ENCODE data around the gene SPR. TPM values are rescaled to one million over a fixed set of nuclear protein-coding genes. Genes with fewer than 3 reads are reported as not detected.
A peak's percentile ranks its signal among the peaks of the same experiment; 100 is the strongest.

SPR gene
- total RNA-seq, 2 donors from 2014 or later = 0.60 to 1.1 TPM

DNA sequence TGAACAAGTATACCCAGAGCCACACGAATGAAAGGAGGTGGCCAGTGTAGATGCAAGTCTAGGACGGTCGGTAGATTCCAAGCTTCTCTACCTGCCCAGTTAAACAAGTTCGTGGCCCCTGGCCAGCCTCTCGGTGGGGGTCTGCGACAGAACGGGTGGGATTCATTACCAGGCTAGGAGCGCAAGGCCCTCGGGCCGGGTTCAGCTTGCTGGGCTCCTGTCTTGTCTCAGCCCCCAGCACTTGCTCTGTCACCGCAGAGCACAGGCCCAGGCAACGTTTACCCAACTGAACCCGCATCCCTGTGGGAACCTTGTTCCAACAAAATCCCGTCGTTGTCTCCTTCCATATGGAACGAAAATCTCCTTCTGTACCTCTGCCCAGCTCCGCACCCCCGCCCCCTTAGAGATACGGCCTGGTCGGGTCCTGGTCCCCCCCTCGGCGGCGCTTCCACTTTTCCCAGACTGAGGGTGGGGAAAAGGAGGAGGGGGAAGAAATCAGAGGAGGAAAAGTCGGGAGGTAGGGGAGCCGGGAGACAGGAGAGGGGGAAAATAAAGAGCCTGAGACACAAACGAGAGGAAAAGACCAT, 28.2 kb downstream of the SPR start:
- Mint-ChIP-seq H3K4me3 (peak overlapping the region; percentile 86), H3K27me3 (peaks cover 77% of the 10 kb centered on the region), H3K36me3 (ENCODE audit: low read depth) (peaks cover 11% of the 10 kb centered on the region), H3K4me1 (peaks cover 33% of the 10 kb centered on the region), H3K27ac (no peak overlapping the region)
- peaks cover 3% of the 10 kb centered on the region for H3K9me3 ChIP-seq (ENCODE audit: control insufficient read depth, low read length, poor library complexity, severe bottlenecking)
- no peak for DNase-seq
- ATAC-seq = no peak

DNA sequence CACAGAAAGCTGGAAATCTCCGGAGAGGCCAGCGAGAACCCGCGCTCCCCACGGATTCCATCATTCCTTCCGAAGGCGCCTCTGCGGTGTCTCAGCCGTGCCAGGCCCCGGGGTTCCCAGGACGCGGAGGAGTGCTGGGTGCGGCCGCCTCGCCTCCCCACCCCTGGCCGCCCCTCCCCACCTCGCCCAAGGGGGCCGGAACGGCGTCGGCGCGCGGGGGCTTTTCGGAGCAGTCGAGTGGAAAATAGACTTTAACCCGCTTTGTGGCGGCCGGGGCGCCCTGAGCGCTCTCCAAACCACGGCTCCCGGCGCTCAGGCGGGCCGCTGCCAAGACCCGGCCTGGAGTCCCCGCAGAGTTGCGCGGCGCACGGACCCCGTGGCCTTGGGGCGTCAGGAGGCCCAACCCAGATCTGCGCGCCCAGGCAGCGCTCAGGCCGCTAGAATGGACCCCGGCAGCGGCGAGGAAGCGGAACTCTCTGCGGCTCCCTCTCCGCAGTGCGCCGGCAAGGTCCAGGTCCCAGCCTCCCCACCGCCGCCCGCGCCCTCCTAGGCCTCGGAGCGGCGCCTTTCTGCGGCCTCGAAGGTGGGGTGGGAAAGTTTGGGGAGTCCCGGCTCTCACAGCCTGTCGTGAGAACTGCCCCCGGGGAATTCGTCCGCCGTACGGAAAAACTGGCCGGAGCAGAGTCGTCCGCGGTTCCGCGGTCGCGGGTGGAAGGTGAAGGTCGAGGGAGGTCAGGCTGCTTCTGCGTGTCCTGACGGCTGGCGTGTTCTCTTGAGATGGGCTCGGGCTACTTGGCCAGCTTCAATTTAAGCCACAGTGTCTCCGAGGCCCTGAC, 28.9 kb downstream of the SPR start:
- Mint-ChIP-seq H3K27ac (no peak overlapping the region), H3K27me3 (peaks cover 77% of the 10 kb centered on the region), H3K4me3 (peak overlapping the region; percentile 86), H3K4me1 (peaks cover 35% of the 10 kb centered on the region), H3K36me3 (ENCODE audit: low read depth) (peaks cover 11% of the 10 kb centered on the region)
- ATAC-seq (peak; percentile 69), DNase-seq (peak in 2 of 3 donors; percentile 28 to 36)
- H3K9me3 ChIP-seq (ENCODE audit: control insufficient read depth, low read length, poor library complexity, severe bottlenecking) = peaks cover 3% of the 10 kb centered on the region

DNA sequence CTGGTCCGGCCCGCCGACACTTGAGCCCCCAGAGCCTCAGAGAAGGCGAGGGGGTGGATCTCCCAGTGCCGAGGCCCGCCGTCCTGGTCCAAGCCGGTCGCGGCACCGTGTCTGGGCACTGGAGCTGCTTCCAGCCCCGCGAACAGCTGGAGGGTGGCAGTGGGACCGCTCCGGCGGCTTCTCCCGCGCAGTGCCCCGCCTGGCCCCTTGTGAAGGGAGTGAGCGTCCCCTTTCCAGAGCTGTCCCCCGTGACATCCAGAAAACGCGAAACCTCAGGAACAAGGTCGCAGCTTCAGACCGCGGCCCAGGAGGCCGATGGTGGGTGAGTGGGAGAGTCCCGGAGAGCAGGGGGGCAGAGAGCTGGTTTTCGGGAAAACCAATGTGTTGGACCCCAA, 29.5 kb downstream of the SPR start:
- Mint-ChIP-seq H3K27ac (peak overlapping the region; percentile 16), H3K4me1 (peaks cover 31% of the 10 kb centered on the region), H3K4me3 (peak overlapping the region; percentile 86), H3K27me3 (peaks cover 77% of the 10 kb centered on the region), H3K36me3 (ENCODE audit: low read depth) (peaks cover 8% of the 10 kb centered on the region)
- no peak for ATAC-seq
- no peak for DNase-seq
- H3K9me3 ChIP-seq (ENCODE audit: control insufficient read depth, low read length, poor library complexity, severe bottlenecking) = peaks cover 3% of the 10 kb centered on the region

DNA sequence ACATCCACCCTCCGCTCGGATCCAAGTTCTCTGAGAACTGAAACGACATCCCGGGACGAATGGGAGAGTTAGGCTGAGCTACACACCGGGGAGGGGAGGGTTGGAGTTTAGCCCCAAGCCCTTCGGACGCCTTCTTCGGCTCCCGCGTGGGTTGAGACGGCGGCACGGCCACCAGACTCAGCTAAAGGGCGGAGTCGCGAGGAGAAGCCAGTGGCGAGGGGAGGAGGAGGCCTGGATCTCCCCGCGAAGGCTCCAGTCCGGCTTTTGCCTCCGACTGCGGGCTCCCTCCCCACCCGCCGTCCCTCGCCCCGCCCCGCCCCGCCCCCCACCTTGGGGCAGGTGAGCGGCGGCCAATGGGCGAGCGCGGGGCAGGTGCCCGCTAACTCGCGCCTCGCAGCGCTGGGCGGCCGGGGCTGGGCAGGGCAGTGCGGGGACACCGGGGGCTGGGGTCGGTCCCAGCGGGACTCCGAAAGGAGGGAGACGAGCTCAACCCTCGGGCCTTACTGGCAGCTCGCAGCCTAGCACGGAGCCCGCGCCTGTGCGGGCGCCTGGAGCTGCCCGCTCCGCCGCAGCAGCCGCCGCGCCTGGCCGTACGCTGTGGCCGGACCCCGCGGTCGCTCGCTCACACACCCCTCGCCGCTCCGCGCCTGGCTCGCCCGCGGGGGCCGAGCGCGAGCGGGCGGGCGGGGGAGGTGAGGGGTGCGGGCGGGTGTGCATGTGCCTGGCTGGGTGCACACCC, 30.1 kb downstream of the SPR start, which contains the start of gene EMX1:
EMX1 (plus strand) TSS at position 382 of the 739 bp plus-strand sequence; CDS start at position 716, 334 bp downstream.
- peaks cover 6% of the 10 kb centered on the region for H3K36me3 Mint-ChIP-seq (ENCODE audit: low read depth)
- peak in 2 of 3 donors; percentile 28 to 35 for DNase-seq
- peaks cover 31% of the 10 kb centered on the region for H3K4me1 Mint-ChIP-seq
- peak within 1 kb of the TSS; percentile 86 for H3K4me3 Mint-ChIP-seq
- H3K9me3 ChIP-seq (ENCODE audit: control insufficient read depth, low read length, poor library complexity, severe bottlenecking) = peaks cover 3% of the 10 kb centered on the region
- H3K27me3 Mint-ChIP-seq = peaks cover 77% of the 10 kb centered on the region
- H3K27ac Mint-ChIP-seq = peak within 1 kb of the TSS; percentile 16
- ATAC-seq = peak; percentile 68

DNA sequence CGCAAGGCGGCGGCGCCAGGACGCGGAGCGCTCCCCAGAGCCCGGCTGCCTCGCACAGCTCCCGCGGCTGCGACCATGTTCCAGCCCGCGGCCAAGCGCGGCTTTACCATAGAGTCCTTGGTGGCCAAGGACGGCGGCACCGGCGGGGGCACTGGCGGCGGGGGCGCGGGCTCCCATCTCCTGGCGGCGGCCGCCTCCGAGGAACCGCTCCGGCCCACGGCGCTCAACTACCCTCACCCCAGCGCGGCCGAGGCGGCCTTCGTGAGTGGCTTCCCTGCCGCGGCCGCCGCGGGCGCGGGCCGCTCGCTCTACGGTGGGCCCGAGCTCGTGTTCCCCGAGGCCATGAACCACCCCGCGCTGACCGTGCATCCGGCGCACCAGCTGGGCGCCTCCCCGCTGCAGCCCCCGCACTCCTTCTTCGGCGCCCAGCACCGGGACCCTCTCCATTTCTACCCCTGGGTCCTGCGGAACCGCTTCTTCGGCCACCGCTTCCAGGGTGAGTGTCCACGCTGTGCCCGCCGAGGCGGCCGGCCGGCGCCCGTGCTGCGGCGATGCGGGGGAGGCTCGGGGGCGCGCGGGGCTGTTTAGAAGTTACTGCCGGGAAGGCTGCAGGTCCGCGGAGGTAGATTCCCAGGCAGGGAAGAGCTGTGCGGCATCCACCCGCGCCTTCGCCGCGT, 30.8 kb downstream of the SPR start:
- H3K27me3 Mint-ChIP-seq = peaks cover 78% of the 10 kb centered on the region
- no peak overlapping the region for H3K27ac Mint-ChIP-seq
- ATAC-seq (peak; percentile 41), DNase-seq (no peak)
- peaks cover 3% of the 10 kb centered on the region for H3K9me3 ChIP-seq (ENCODE audit: control insufficient read depth, low read length, poor library complexity, severe bottlenecking)
- peak overlapping the region; percentile 82 for H3K4me3 Mint-ChIP-seq
- H3K4me1 Mint-ChIP-seq = peaks cover 31% of the 10 kb centered on the region
- peaks cover 10% of the 10 kb centered on the region for H3K36me3 Mint-ChIP-seq (ENCODE audit: low read depth)

DNA sequence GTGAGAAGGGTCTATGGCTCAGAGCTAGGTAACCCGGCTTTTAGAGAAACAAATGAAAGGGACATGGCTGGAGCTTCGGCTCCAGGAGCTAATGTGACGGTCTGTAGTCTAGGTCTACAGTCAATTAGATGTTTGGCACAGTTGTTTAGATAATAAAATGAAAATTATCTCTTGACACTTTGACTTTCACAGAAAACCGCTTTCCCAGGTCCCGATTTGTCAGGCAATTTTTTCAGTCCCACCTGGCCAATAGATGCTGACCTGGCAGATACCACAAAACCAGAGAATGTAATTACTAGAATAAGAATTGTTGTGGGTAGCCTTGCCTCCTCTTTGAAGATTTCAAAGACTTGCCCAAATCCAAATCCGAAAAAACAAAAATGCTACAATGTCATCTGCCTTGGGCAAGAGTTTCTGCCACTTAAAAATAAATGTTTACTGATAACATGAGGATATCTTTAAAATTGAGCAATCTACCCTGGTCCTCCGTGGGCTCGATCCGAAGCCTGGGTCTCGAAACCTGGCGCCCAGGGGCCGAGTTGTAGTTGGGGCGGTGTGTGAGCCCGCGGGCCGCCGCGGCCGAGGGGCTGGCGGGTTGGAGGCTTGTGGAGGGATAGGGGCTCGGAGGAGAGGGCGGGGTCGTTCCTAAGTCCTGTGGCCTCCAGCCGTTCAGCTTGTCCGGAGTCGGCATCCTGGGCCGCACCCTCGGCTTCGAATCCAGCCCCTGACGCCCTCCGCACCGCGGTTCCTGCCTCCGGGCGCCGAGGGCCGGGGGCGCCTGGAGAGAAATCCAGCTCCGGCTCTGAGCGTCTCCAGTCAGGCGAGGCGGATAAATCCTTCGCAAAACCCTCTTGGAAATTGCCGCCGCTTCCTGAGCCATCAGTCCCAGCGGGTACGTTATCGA, 32.5 kb downstream of the SPR start:
- ATAC-seq (no peak), DNase-seq (no peak)
- H3K27ac Mint-ChIP-seq = no peak overlapping the region
- peaks cover 74% of the 10 kb centered on the region for H3K27me3 Mint-ChIP-seq
- H3K4me1 Mint-ChIP-seq = peaks cover 31% of the 10 kb centered on the region
- H3K9me3 ChIP-seq (ENCODE audit: control insufficient read depth, low read length, poor library complexity, severe bottlenecking) = no peaks in the 10 kb centered on the region
- H3K36me3 Mint-ChIP-seq (ENCODE audit: low read depth) = peaks cover 9% of the 10 kb centered on the region
- no peak overlapping the region for H3K4me3 Mint-ChIP-seq

DNA sequence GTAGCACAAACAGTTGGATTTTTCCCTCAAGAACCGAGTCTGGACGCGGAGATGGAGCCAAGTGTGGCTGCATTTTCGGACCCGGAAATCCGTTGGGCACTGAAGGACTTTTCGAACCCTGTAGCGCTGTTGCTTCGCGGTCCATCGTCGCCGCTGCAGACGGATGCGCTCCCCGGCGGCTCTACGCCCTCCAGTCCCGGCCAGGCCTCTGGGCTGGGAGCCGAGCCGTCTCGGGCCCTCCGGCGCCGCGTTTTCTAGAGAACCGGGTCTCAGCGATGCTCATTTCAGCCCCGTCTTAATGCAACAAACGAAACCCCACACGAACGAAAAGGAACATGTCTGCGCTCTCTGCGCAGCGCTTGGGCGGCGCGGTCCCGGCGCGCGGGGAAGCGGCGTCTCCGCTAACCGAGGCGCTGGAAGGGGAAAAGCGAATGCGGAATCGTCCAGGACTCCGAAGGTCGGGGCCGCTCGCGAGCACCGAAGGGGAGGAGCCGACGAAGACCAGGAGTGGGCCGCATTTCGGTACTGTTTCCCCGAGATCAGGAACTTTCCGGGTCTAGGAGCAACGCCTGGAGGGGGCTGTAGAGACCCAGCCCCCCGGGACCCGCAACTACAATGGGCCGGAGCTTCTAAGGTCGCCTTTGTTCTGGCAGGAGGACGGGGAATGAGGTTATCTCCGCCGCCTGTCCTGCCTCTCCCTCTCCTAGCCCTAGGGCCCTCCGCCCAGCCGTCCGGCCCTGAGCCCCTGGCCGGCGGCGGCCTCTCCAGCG, 33.3 kb downstream of the SPR start:
- H3K27ac Mint-ChIP-seq = no peak overlapping the region
- no peak for DNase-seq
- ATAC-seq = peak; percentile 17
- peaks cover 26% of the 10 kb centered on the region for H3K4me1 Mint-ChIP-seq
- H3K9me3 ChIP-seq (ENCODE audit: control insufficient read depth, low read length, poor library complexity, severe bottlenecking) = no peaks in the 10 kb centered on the region
- peaks cover 66% of the 10 kb centered on the region for H3K27me3 Mint-ChIP-seq
- H3K4me3 Mint-ChIP-seq = peak overlapping the region; percentile 52
- peaks cover 9% of the 10 kb centered on the region for H3K36me3 Mint-ChIP-seq (ENCODE audit: low read depth)

DNA sequence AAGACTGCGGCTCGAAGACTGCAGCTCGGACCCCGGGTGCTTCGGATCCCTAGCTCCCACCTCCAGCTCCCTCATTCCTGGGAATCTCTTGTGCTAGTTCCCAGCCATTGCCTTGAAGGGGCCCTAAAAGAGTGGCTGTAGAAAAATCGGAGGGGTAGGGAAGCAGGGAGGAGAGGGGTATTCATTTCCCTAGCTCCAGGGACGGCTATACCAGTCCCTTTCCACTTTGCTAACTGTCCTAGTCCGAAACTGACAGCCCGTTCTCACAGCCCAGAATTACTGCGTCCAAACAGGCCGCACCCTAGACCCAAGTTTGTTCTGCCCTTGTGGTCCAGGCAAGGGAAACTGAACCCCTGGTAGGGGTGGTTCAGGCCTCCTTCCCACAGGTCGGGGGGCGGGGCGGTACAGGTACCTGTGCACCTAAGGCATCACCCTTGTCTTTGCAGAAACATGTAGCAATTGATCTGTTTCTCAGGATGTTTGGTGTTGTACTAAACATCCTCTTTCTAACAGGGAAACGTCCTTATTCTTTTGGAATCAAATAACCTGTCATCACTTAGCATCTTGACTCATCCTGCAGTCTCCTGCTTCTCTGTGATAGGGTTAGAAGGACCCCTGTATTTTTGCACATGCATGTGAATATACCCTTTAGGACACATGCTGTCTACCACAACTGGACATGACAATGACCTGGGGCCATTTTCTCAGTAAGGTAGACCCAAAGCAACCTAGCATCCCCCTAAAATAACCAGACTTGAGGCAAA, 34.1 kb downstream of the SPR start:
- Mint-ChIP-seq H3K4me3 (no peak overlapping the region), H3K36me3 (ENCODE audit: low read depth) (peaks cover 9% of the 10 kb centered on the region), H3K27ac (no peak overlapping the region), H3K4me1 (peaks cover 27% of the 10 kb centered on the region), H3K27me3 (peaks cover 62% of the 10 kb centered on the region)
- DNase-seq (no peak), ATAC-seq (no peak)
- no peaks in the 10 kb centered on the region for H3K9me3 ChIP-seq (ENCODE audit: control insufficient read depth, low read length, poor library complexity, severe bottlenecking)

DNA sequence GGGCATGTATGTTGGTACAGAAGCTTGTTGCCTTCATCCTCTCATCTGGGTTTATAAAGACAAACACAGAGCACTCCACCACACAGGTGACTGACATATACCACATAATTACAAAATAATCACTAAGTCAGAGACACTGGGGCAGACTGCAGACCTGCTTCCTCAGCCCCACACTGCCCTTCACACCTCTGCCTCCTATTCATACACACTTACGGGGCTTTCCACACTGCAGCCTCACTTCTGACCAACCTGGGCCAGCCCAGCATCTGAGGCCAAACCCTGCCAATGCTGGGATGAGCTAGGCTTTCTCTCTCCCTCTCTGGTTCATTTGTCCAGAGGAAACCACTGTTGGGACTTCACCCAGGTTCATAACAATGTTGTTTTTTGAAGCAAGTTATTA, 34.6 kb downstream of the SPR start:
- Mint-ChIP-seq H3K4me3 (no peak overlapping the region), H3K27me3 (peaks cover 56% of the 10 kb centered on the region), H3K4me1 (peaks cover 25% of the 10 kb centered on the region), H3K36me3 (ENCODE audit: low read depth) (peaks cover 9% of the 10 kb centered on the region), H3K27ac (no peak overlapping the region)
- DNase-seq = no peak
- H3K9me3 ChIP-seq (ENCODE audit: control insufficient read depth, low read length, poor library complexity, severe bottlenecking) = no peaks in the 10 kb centered on the region
- ATAC-seq = no peak

DNA sequence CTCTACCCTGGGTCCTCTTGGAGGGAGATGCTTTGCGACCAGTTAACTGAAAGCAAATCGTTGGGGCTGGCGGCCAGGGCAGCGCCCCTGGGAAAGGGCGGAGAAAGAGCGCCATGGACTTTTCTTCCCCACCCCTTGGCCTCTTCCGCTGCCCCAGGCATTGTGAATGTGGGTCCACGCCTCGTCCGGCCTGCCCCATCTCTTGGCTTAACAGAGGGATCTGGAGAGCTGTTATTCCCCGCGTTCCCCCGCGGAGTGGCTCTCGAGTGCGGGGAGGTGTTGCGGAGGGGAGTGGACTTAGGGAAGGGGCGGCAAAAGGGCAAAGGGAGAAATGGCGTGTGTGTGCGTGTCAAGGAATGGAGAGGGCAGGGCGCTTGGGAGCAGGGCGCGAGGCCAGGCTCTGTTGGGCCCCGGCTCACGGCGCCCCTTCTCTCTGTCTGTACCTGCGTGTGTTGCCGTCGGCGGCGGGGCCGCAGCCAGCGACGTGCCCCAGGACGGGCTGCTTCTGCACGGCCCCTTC, 36.7 kb downstream of the SPR start:
- Mint-ChIP-seq H3K4me1 (peaks cover 18% of the 10 kb centered on the region), H3K27me3 (peaks cover 49% of the 10 kb centered on the region), H3K36me3 (ENCODE audit: low read depth) (peaks cover 9% of the 10 kb centered on the region), H3K27ac (no peak overlapping the region), H3K4me3 (peak overlapping the region; percentile 39)
- ATAC-seq (no peak), DNase-seq (no peak)
- H3K9me3 ChIP-seq (ENCODE audit: control insufficient read depth, low read length, poor library complexity, severe bottlenecking) = no peaks in the 10 kb centered on the region
